CD14-positive monocyte (primary cell): Measurements from ENCODE around the gene TUBAL3. TPM values are rescaled to one million over a fixed set of nuclear protein-coding genes. Genes with fewer than 3 reads are reported as not detected.

Source experiments
- DNase-seq, 3 donors: peaks; one replicate each; pipeline ENCODE4 v3.0.0-alpha.2; 2011 to 2022
- H2AFZ ChIP-seq: 2 replicates; pipeline ENCODE4 v1.6.0; 2012; ENCODE audit warnings: mild to moderate bottlenecking, low read depth, low read length, inconsistent platforms; ENCODE audit not compliant: insufficient read depth, poor library complexity, severe bottlenecking
- H3K27ac ChIP-seq, 2 donors: 1 replicate in 1 of 2; 2 replicates in 1 of 2; pipeline ENCODE4 v1.5.1; 2012 to 2013; ENCODE audit warnings: low read length in 2 of 2, control low read depth in 1 of 2, inconsistent platforms in 1 of 2, low read depth in 1 of 2, mild to moderate bottlenecking in 1 of 2
- H3K27me3 ChIP-seq, 2 donors: one replicate each; pipeline versions ENCODE4 v1.6.0 to v1.6.1; 2011 to 2013; ENCODE audit warnings: low read length in 2 of 2; ENCODE audit not compliant: control insufficient read depth in 2 of 2, insufficient read depth in 2 of 2
- H3K36me3 ChIP-seq, 2 donors: replicated peaks in 1 of 2; 1 replicate in 1 of 2; 2 replicates in 1 of 2; pipeline versions ENCODE4 v1.5.1 to v1.6.1; 2012 to 2013; ENCODE audit warnings: low read length in 2 of 2, control low read depth in 1 of 2, inconsistent platforms in 1 of 2, mild to moderate bottlenecking in 1 of 2; ENCODE audit not compliant: insufficient read depth in 2 of 2, control insufficient read depth in 1 of 2
- H3K4me1 ChIP-seq, 2 donors: 1 replicate in 1 of 2; 2 replicates in 1 of 2; pipeline versions ENCODE4 v1.5.1 to v1.6.1; 2012 to 2013; ENCODE audit warnings: low read length in 2 of 2, control low read depth in 1 of 2, inconsistent platforms in 1 of 2, mild to moderate bottlenecking in 1 of 2, moderate library complexity in 1 of 2; ENCODE audit not compliant: insufficient read depth in 2 of 2, control insufficient read depth in 1 of 2
- H3K4me2 ChIP-seq: replicated peaks from 2 replicates; pipeline ENCODE3; 2012; ENCODE audit warnings: low read length, moderate library complexity, mild to moderate bottlenecking; ENCODE audit not compliant: poor library complexity, severe bottlenecking; ENCODE audit errors: extremely low read depth
- H3K4me3 ChIP-seq, 3 experiments: fragments of 200-600 bp in 1 of 3; sonication (generic) in 1 of 3; replicated peaks in 1 of 3; 1 replicate in 2 of 3; 2 replicates in 1 of 3; pipeline ENCODE4 v1.5.1; 2011 to 2013; ENCODE audit warnings: low read length in 3 of 3, mild to moderate bottlenecking in 3 of 3, control low read depth in 2 of 3, low read depth in 2 of 3, inconsistent platforms in 1 of 3, moderate library complexity in 1 of 3
- H3K79me2 ChIP-seq: 2 replicates; pipeline ENCODE4 v1.6.0; 2012; ENCODE audit warnings: mild to moderate bottlenecking, control low read depth, inconsistent platforms, low read length, moderate library complexity; ENCODE audit not compliant: insufficient read depth
- H3K9ac ChIP-seq: 2 replicates; pipeline ENCODE4 v1.6.0; 2017; ENCODE audit warnings: low read length, mild to moderate bottlenecking; ENCODE audit not compliant: insufficient read depth, poor library complexity, severe bottlenecking
- H3K9me3 ChIP-seq, 2 donors: replicated peaks in 1 of 2; 1 replicate in 1 of 2; 2 replicates in 1 of 2; pipeline versions ENCODE4 v1.5.1 to v1.6.1; 2012 to 2013; ENCODE audit warnings: low read length in 2 of 2, control low read depth in 1 of 2; ENCODE audit not compliant: control insufficient read depth in 1 of 2, insufficient read depth in 1 of 2
- H4K20me1 ChIP-seq: 2 replicates; pipeline ENCODE4 v1.6.0; 2012; ENCODE audit warnings: mild to moderate bottlenecking, low read length, control low read depth, moderate library complexity; ENCODE audit not compliant: insufficient read depth
- H3K27ac Mint-ChIP-seq, 7 donors: one replicate each; pipeline ENCODE4 v1.8.0; 2020; ENCODE audit warnings: mild to moderate bottlenecking in 7 of 7, mixed read lengths in 7 of 7, moderate library complexity in 6 of 7, inconsistent platforms in 2 of 7
- H3K27me3 Mint-ChIP-seq, 3 donors: one replicate each; pipeline ENCODE4 v1.8.0; 2021 to 2022; ENCODE audit warnings: low read depth in 3 of 3, mild to moderate bottlenecking in 3 of 3, mixed read lengths in 3 of 3, moderate library complexity in 3 of 3, inconsistent platforms in 1 of 3
- H3K36me3 Mint-ChIP-seq, 2 donors: one replicate each; pipeline ENCODE4 v1.8.0; 2020; ENCODE audit warnings: mixed read lengths in 2 of 2, inconsistent platforms in 1 of 2, mild to moderate bottlenecking in 1 of 2
- H3K4me1 Mint-ChIP-seq: one replicate; pipeline ENCODE4 v1.8.0; 2020; ENCODE audit warnings: mild to moderate bottlenecking, mixed read lengths
- H3K4me3 Mint-ChIP-seq, 2 donors: one replicate each; pipeline ENCODE4 v1.8.0; 2020; ENCODE audit warnings: mild to moderate bottlenecking in 2 of 2, mixed read lengths in 2 of 2, moderate library complexity in 1 of 2
- H3K9me3 Mint-ChIP-seq, 7 donors: one replicate each; pipeline ENCODE4 v1.8.0; 2020 to 2022; ENCODE audit warnings: mixed read lengths in 7 of 7, mild to moderate bottlenecking in 6 of 7, moderate library complexity in 6 of 7, inconsistent platforms in 2 of 7
- WGBS: methylation state at CpG from one replicate; pipeline ENCODE4 v1.1.5; 2013; ENCODE audit warnings: missing lambda C conversion rate; ENCODE audit not compliant: insufficient coverage; 5-methylcytosine and 5-hydroxymethylcytosine counted together
- intact Hi-C, 2 donors: fragments of 100-400 bp; cut with micrococcal nuclease; formaldehyde crosslinking; loops; one replicate each; pipeline versions ENCODE4 v1.15.0 to v1.15.1; 2023
- polyA plus RNA-seq, 3 donors: library from polyadenylated mRNA; depleted of rRNA in 1 of 3; unstranded in 2 of 3; stranded (reverse) in 1 of 3; fragments of 300-500 nt in 2 of 3; fragments of >200 nt in 1 of 3; fragmentation: Illumina TruSeq in 2 of 3; gene quantifications; 1 replicate in 2 of 3; 2 replicates in 1 of 3; pipeline ENCODE4 v1.2.3, GENCODE V29; 2012 to 2021
- TF ChIP-seq, protein P1 (sequence below): fragments of 200-600 bp; IDR thresholded peaks from one replicate; pipeline ENCODE4 v1.8.0; 2022; ENCODE audit warnings: antibody characterized with exemption, mild to moderate bottlenecking

TUBAL3 gene
- polyA plus RNA-seq, 3 donors = not detected

DNA sequence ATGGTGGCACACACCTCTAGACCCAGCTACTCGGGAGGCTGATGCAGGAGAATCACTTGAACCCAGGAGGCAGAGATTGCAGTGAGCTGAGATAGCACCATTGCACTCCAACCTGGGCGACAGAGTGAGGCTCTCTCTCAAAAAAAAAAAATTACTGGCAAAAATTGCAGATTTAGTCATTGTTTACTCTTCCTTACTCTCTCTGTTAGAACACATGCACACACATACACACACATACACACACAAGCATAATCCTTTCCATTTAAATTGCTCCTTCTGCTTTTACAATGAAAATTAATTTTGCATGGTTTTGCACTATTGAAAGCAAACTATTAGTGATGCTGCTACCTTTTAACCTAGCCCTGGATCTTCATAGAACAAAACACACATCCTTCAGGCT is 55.3 kb downstream of the TUBAL3 start:
- Histone ChIP-seq H2AFZ (no peak overlapping the region), H3K27ac (no peak overlapping the region), H3K27me3 (no peaks in the 10 kb centered on the region), H3K79me2 (no peaks in the 10 kb centered on the region), H3K4me1 (no peaks in the 10 kb centered on the region), H3K9ac (no peak overlapping the region), H3K4me3 (no peak overlapping the region), H3K9me3 (no peaks in the 10 kb centered on the region), H3K36me3 (no peaks in the 10 kb centered on the region), H4K20me1 (no peaks in the 10 kb centered on the region), H3K4me2 (no peak overlapping the region)
- Mint-ChIP-seq H3K27ac (no peak overlapping the region), H3K9me3 (peaks cover 0 to 1% (median 0%) of the 10 kb centered on the region in 7 donors), H3K4me3 (no peak overlapping the region), H3K36me3 (no peaks in the 10 kb centered on the region), H3K27me3 (no peaks in the 10 kb centered on the region), H3K4me1 (no peaks in the 10 kb centered on the region)
- WGBS = 100% methylated on average over 1 of the region's 2 CpGs
- DNase-seq = no peak
- intact Hi-C loops = no loop called here
- TF ChIP-seq, protein P1, sequence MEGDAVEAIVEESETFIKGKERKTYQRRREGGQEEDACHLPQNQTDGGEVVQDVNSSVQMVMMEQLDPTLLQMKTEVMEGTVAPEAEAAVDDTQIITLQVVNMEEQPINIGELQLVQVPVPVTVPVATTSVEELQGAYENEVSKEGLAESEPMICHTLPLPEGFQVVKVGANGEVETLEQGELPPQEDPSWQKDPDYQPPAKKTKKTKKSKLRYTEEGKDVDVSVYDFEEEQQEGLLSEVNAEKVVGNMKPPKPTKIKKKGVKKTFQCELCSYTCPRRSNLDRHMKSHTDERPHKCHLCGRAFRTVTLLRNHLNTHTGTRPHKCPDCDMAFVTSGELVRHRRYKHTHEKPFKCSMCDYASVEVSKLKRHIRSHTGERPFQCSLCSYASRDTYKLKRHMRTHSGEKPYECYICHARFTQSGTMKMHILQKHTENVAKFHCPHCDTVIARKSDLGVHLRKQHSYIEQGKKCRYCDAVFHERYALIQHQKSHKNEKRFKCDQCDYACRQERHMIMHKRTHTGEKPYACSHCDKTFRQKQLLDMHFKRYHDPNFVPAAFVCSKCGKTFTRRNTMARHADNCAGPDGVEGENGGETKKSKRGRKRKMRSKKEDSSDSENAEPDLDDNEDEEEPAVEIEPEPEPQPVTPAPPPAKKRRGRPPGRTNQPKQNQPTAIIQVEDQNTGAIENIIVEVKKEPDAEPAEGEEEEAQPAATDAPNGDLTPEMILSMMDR = no peak

DNA sequence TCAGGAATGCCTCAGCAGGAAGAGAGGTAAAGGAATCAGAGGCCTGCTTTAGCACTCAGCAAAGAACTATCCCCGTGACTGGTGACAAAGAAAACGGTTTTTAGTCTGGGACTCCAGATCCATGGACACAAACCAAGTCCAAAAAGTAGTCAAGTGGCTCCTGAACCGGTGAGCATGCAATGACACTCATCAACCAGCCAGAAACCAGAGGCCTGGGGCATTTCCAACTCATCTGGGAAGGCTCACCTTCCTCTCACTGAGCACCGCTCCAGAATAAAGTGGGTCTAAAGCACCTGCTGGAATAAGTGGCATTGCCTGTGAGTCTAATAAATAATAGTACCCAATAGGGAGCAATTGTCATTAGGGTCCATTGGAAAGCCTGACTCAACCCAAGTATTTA is 57.7 kb downstream of the TUBAL3 start:
- Histone ChIP-seq H3K27ac (no peak overlapping the region), H3K4me1 (no peaks in the 10 kb centered on the region), H4K20me1 (no peaks in the 10 kb centered on the region), H3K9ac (no peak overlapping the region), H3K27me3 (no peaks in the 10 kb centered on the region), H3K79me2 (no peaks in the 10 kb centered on the region), H3K4me3 (no peak overlapping the region), H2AFZ (no peak overlapping the region), H3K4me2 (no peak overlapping the region), H3K9me3 (no peaks in the 10 kb centered on the region), H3K36me3 (no peaks in the 10 kb centered on the region)
- Mint-ChIP-seq H3K9me3 (peaks cover 0 to 2% (median 0%) of the 10 kb centered on the region in 7 donors), H3K4me3 (no peak overlapping the region), H3K27ac (no peak overlapping the region), H3K4me1 (no peaks in the 10 kb centered on the region), H3K36me3 (no peaks in the 10 kb centered on the region), H3K27me3 (peaks cover 0 to 2% (median 0%) of the 10 kb centered on the region in 3 donors)
- no peak for DNase-seq
- intact Hi-C loops = no loop called here
- TF ChIP-seq, protein P1 = no peak
- WGBS = 92% methylated on average over 3 of the region's 4 CpGs
